Large intestine (tissue), 3 donors: ENCODE measurements around the gene EIF2B5. TPM values are rescaled to one million over a fixed set of nuclear protein-coding genes. Genes with fewer than 3 reads are reported as not detected.

ENCODE experiments used
- DNase-seq, 2 donors: peaks; one replicate each; pipeline versions ENCODE4 v3.0.0 to v3.0.0-alpha.2; 2013
- H3K27ac ChIP-seq: one replicate; pipeline ENCODE4 v1.5.1; 2013; ENCODE audit warnings: low read length
- H3K27me3 ChIP-seq: 2 replicates; pipeline ENCODE4 v1.6.1; 2013; ENCODE audit warnings: low read length; ENCODE audit not compliant: control insufficient read depth, insufficient read depth
- H3K36me3 ChIP-seq: 2 replicates; pipeline ENCODE4 v1.6.1; 2013; ENCODE audit warnings: low read length; ENCODE audit not compliant: control insufficient read depth, insufficient read depth
- H3K4me1 ChIP-seq: one replicate; pipeline ENCODE4 v1.6.1; 2013; ENCODE audit warnings: low read length; ENCODE audit not compliant: control insufficient read depth, insufficient read depth
- H3K4me3 ChIP-seq: one replicate; pipeline ENCODE4 v1.5.1; 2013; ENCODE audit warnings: low read length
- H3K9me3 ChIP-seq: one replicate; pipeline ENCODE4 v1.6.1; 2013; ENCODE audit warnings: mild to moderate bottlenecking, low read depth, low read length, moderate library complexity; ENCODE audit not compliant: control insufficient read depth
- WGBS: methylation state at CpG from one replicate; pipeline ENCODE4 v1.1.5; 2013; ENCODE audit warnings: low lambda C conversion rate; ENCODE audit not compliant: insufficient coverage; 5-methylcytosine and 5-hydroxymethylcytosine counted together
- polyA plus RNA-seq: library from polyadenylated mRNA; unstranded; fragments of 120-200 nt; gene quantifications from one replicate; pipeline ENCODE4 v1.2.1, GENCODE V29; 2013

Gene EIF2B5
- polyA plus RNA-seq, 1 donor, result 46.5 TPM

- Histone ChIP-seq H3K36me3 (peaks cover 69% of the 10 kb centered on the region), H3K27me3 (no peaks in the 10 kb centered on the region), H3K9me3 (no peaks in the 10 kb centered on the region), H3K4me1 (peaks cover 32% of the 10 kb centered on the region), H3K27ac (peak overlapping the region; percentile 26), H3K4me3 (no peak overlapping the region)
- WGBS, result no CpG with 5 or more reads among the region's 13 CpGs
- peak in 1 of 2 donors; percentile 45 for DNase-seq
Observed at GRCh38 chr3:184178521-184179138, 43.5 kb downstream of the EIF2B5 start.

DNA sequence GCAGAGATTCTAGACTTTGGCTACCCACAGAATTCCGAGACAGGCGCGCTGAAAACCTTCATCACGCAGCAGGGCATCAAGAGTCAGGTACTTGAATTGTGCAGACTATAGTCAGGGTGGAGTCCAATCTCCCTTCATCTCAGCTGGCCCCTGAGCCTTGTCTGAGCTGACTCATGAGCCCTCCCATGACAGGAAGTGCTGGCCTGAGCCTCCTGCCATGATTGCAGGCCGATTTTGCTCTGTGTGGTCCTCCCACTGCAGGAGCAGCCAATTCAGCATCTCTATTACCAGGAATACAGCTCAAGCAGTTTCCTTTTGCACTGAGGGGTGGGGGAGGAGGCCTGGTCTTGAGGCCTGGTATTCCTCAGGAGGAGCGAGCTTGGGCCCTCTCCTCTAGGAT is 45.0 kb downstream of the EIF2B5 start:
- no CpG with 5 or more reads among the region's 6 CpGs for WGBS
- Histone ChIP-seq H3K27ac (no peak overlapping the region), H3K9me3 (no peaks in the 10 kb centered on the region), H3K36me3 (peaks cover 78% of the 10 kb centered on the region), H3K4me3 (no peak overlapping the region), H3K27me3 (no peaks in the 10 kb centered on the region), H3K4me1 (peaks cover 32% of the 10 kb centered on the region)
- DNase-seq, result no peak

DNA sequence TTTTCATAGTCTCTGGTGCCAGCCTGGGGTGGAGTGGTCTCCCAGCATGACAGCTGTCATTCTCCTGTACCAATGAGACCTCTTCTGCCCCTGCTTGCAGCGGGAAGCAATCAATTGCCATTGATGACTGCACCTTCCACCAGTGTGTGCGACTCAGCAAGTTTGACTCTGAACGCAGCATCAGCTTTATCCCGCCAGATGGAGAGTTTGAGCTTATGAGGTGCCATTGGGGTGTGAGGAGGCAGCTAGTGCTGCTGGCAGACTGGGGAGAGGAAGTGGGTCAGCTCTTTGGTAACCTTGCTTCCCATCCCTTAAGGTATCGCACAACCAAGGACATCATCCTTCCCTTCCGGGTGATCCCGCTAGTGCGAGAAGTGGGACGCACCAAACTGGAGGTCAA is 46.4 kb downstream of the EIF2B5 start:
- H3K4me3 ChIP-seq, result no peak overlapping the region
- DNase-seq, result no peak
- H3K4me1 ChIP-seq, result peaks cover 29% of the 10 kb centered on the region
- H3K27ac ChIP-seq, result no peak overlapping the region
- WGBS, result no CpG with 5 or more reads among the region's 9 CpGs
- no peaks in the 10 kb centered on the region for H3K9me3 ChIP-seq
- H3K27me3 ChIP-seq, result no peaks in the 10 kb centered on the region
- peaks cover 78% of the 10 kb centered on the region for H3K36me3 ChIP-seq

- WGBS, result no CpG with 5 or more reads among the region's 5 CpGs
- peaks cover 18% of the 10 kb centered on the region for H3K4me1 ChIP-seq
- H3K27ac ChIP-seq, result no peak overlapping the region
- peaks cover 71% of the 10 kb centered on the region for H3K36me3 ChIP-seq
- no peak overlapping the region for H3K4me3 ChIP-seq
- H3K9me3 ChIP-seq, result no peaks in the 10 kb centered on the region
- no peak for DNase-seq
- H3K27me3 ChIP-seq, result no peaks in the 10 kb centered on the region
Observed at GRCh38 chr3:184183679-184184078, 48.5 kb downstream of the EIF2B5 start.

DNA sequence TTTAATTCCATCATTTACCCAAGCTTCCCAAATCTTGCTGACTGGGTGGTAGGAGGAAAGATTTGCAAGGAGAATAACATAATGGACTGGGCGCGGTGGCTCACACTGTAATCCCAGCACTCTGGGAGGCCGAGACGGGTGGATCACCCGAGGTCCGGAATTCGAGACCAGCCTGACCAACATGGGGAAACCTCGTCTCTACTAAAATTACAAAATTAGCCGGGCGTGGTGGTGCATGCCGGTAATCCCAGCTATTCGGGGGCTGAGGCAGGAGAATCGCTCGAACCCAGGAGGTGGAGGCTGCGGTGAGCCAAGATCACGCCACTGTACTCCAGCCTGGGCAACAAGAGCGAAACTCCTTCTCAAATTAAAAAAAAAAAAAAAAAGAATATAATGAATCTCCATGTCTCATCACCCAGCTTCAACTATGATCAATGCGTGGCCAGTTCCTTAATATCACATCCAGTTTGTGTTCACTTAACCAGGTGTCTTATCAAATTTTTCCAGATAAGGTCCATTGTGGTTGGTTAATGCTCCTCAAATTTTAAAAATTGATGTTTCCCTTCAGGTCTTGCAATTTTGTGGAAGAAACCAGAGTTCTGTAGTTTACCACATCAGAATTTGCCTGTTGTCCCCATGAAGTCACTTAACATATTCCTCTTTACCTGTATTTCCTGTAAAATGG is 49.5 kb downstream of the EIF2B5 start:
- Histone ChIP-seq H3K36me3 (peaks cover 71% of the 10 kb centered on the region), H3K4me1 (peaks cover 14% of the 10 kb centered on the region), H3K27me3 (no peaks in the 10 kb centered on the region), H3K9me3 (no peaks in the 10 kb centered on the region), H3K4me3 (no peak overlapping the region), H3K27ac (peak overlapping the region; percentile 83)
- no CpG with 5 or more reads among the region's 18 CpGs for WGBS
- DNase-seq, result no peak

GRCh38 chr3:184185461-184186183 is 50.5 kb downstream of the EIF2B5 start:
- WGBS, result no CpG with 5 or more reads among the region's 55 CpGs
- H3K4me3 ChIP-seq, result peak overlapping the region; percentile 94
- H3K36me3 ChIP-seq, result peaks cover 71% of the 10 kb centered on the region
- H3K9me3 ChIP-seq, result no peaks in the 10 kb centered on the region
- peak overlapping the region; percentile 91 for H3K27ac ChIP-seq
- no peaks in the 10 kb centered on the region for H3K27me3 ChIP-seq
- H3K4me1 ChIP-seq, result peaks cover 14% of the 10 kb centered on the region
- DNase-seq, result peak; percentile 100

DNA sequence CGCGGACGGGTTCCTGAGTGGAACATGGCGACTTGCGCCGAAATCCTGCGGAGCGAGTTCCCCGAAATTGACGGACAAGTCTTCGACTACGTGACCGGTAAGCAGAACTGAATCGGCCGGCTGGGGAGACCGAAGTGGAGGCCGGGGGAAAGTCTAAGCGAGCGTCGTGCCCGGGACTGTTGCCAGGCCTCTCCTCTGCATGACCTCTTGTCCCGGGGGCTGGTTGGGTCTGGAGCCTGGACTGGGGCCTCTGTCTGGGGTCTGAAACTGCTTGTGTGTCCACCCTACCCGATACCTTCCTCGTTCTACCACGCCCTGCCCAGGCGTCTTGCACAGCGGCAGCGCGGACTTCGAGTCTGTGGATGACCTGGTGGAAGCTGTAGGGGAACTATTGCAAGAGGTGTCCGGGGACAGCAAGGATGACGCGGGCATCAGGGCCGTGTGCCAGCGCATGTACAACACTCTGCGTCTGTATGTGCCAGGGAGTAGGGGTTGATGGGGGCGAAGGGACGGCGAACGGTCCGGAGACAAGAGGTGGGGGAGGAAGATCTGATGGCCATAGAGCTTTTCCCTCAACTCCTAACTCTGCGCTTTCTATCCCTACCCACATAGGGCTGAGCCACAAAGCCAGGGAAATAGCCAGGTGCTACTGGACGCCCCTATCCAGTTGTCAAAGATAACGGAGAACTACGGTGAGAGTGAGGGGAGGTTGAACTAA is 51.2 kb downstream of the EIF2B5 start, which contains the start of gene ABCF3:
ABCF3 (plus strand) TSS at position 16 of the 718 bp plus-strand sequence; CDS start at position 25, 9 bp downstream.
- Histone ChIP-seq H3K4me3 (peak within 1 kb of the TSS; percentile 94), H3K4me1 (peaks cover 14% of the 10 kb centered on the region), H3K27ac (peak within 1 kb of the TSS; percentile 91), H3K27me3 (no peaks in the 10 kb centered on the region), H3K36me3 (peaks cover 70% of the 10 kb centered on the region), H3K9me3 (no peaks in the 10 kb centered on the region)
- DNase-seq, result peak in 1 of 2 donors; percentile 74
- no CpG with 5 or more reads among the region's 45 CpGs for WGBS

GRCh38 chr3:184186902-184187207 is 51.7 kb downstream of the EIF2B5 start:
- H3K36me3 ChIP-seq, result peaks cover 69% of the 10 kb centered on the region
- peaks cover 14% of the 10 kb centered on the region for H3K4me1 ChIP-seq
- no peak for DNase-seq
- H3K4me3 ChIP-seq, result peak overlapping the region; percentile 94
- H3K9me3 ChIP-seq, result no peaks in the 10 kb centered on the region
- no CpG with 5 or more reads among the region's 3 CpGs for WGBS
- H3K27me3 ChIP-seq, result no peaks in the 10 kb centered on the region
- peak overlapping the region; percentile 91 for H3K27ac ChIP-seq

- H3K36me3 ChIP-seq, result peaks cover 70% of the 10 kb centered on the region
- DNase-seq, result no peak
- no peak overlapping the region for H3K27ac ChIP-seq
- H3K4me1 ChIP-seq, result peaks cover 14% of the 10 kb centered on the region
- WGBS, result no CpG with 5 or more reads among the region's 17 CpGs
- no peaks in the 10 kb centered on the region for H3K27me3 ChIP-seq
- H3K4me3 ChIP-seq, result no peak overlapping the region
- no peaks in the 10 kb centered on the region for H3K9me3 ChIP-seq
Observed at GRCh38 chr3:184188080-184188479, 52.9 kb downstream of the EIF2B5 start.

GRCh38 chr3:184189421-184189820 is 54.3 kb downstream of the EIF2B5 start:
- H3K4me1 ChIP-seq, result peaks cover 14% of the 10 kb centered on the region
- no peaks in the 10 kb centered on the region for H3K27me3 ChIP-seq
- no peak overlapping the region for H3K27ac ChIP-seq
- peaks cover 70% of the 10 kb centered on the region for H3K36me3 ChIP-seq
- no peaks in the 10 kb centered on the region for H3K9me3 ChIP-seq
- no peak for DNase-seq
- H3K4me3 ChIP-seq, result no peak overlapping the region
- WGBS, result no CpG with 5 or more reads among the region's 13 CpGs
